NCI-H82 treated with DMSO at 0.1 percent for 48 hours (cell line): ENCODE results near the gene CCDC134.
"Not testable (repeated sequence)": the region's sequence is repeated elsewhere in the genome, so short reads cannot be mapped to it uniquely, and the experiment has no call there.

Experiments
- DNase-seq: peaks from one replicate; lab custom pipeline; 2025; ENCODE audit not compliant: unreplicated experiment; lab: John Stamatoyannopoulos, UW

The CCDC134 gene

DNA sequence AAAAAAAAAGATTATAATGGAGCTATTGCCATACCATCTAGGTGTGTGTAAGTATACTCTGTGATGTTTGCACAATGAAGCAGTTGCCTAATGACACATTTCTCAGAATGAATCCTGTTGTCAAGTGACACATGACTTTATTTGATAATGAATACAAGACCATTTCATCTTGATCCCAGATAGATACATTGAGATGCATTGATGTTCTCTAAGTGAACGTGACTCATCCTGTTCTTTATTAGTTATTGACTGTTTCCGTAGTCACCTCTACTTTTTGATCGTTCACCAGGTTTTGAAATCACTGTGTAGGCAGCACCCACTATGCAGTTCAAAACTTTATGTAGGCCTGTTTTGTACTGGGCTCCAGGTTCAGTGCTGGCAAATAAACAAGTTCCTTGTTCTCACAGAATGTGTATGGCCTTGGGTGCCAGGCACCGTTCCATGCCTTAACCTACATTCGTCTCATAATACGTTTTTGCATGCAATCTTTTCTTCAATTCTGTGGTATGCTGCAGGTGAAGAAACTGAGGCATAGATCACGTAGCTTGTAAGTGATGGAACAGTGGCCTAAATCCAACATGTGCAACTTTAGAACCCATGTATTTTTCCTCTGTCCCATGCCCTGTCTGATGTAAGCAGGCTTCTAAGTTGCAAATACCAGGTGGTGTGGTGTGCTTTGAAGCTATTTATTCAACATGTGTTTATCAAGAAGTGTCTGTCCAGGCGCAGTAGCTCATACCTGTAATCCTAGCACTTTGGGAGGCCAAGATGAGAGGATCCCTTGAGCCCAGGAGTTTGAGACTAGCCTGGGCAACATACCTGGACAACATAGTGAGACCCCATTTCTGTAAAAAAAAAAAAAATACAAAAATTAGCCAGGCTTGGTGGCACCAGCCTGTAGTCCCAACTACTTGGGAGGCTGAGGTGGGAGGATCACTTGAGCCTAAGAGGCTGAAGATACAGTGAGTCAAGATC, 42.8 kb downstream of the CCDC134 start:
- no peak for DNase-seq

- no peak for DNase-seq
These were observed 43.6 kb downstream of the CCDC134 start for GRCh38 chr22:41844036-41844435.

- DNase-seq: no peak
These were observed 44.0 kb downstream of the CCDC134 start for GRCh38 chr22:41844513-41844912.

- DNase-seq: peak; percentile 47
These were observed 45.1 kb downstream of the CCDC134 start for GRCh38 chr22:41845380-41846267.

- no peak for DNase-seq
These were observed 45.9 kb downstream of the CCDC134 start for GRCh38 chr22:41846268-41846987.

- no peak for DNase-seq
These were observed 46.8 kb downstream of the CCDC134 start for GRCh38 chr22:41847300-41847699.

DNA sequence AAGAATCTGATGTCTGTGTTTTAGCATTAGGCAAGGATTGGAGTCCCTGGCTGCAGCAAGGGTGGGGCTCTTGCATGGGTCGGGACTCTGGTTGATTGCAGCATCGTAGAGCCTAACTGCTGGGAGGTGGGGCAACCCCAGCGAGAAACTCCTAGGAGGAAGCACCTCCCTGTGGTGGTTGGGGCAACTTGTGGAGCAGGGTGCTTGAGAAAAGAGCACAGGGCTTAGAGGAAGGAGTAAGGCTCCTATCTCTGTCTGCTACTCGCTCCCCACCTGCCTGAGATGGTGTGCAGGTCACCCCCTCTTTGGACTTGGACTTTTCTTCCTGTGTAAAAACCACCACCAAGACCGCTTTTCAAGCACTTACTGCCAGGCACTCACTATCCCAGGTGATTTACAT, 48.0 kb downstream of the CCDC134 start:
- no peak for DNase-seq

- DNase-seq: no peak
These were observed 56.0 kb downstream of the CCDC134 start for GRCh38 chr22:41856469-41856868.

- no peak for DNase-seq
These were observed 56.8 kb downstream of the CCDC134 start for GRCh38 chr22:41857155-41857859.

- no peak for DNase-seq
These were observed 57.4 kb downstream of the CCDC134 start for GRCh38 chr22:41857860-41858199.

GRCh38 chr22:41862160-41862529, 61.7 kb downstream of the CCDC134 start:
- DNase-seq: no peak

- DNase-seq: no peak
These were observed 62.2 kb downstream of the CCDC134 start for GRCh38 chr22:41862530-41863266.

- no peak for DNase-seq
These were observed 63.0 kb downstream of the CCDC134 start for GRCh38 chr22:41863472-41863871.

DNA sequence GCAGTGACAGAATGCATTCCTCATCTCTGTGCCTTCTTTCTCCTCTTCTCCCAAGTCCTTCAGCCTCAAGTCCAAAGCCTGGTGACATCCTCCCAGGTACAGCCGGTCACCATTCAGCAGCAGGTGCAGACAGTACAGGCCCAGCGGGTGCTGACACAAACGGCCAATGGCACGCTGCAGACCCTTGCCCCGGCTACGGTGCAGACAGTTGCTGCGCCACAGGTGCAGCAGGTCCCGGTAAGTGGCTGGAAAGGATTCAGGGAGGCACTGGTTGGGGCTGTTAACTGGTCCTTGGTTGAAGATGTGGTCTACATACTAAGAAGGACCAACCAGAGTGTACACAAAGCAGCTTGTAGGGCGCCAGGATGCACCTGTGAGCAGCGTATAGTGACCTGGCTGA, 68.1 kb downstream of the CCDC134 start:
- no peak for DNase-seq

GRCh38 chr22:41870081-41870480, 69.6 kb downstream of the CCDC134 start:
- not testable (repeated sequence) for DNase-seq

GRCh38 chr22:41870786-41871185, 70.3 kb downstream of the CCDC134 start:
- DNase-seq: no peak

DNA sequence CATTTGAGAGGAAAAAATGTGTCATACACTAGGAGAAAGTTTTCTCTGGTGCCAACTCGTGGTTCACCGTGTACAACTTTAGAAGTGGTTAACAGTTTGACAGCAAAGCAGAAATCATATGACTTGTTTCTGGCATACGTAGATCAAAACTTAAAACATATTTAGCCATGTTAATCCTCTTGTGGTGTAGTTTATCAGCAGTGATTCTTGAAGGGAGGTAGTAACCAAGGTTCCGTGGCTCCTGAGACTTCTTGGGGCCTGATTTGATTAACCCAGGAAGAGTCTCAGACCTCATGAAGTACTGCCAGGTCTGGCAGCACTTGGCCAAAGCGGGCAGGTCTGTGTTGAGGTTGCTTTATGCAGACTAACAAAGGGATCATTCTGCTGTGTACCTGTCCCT, 72.9 kb downstream of the CCDC134 start:
- DNase-seq: no peak

GRCh38 chr22:41874090-41874489, 73.6 kb downstream of the CCDC134 start:
- no peak for DNase-seq

- DNase-seq: no peak
These were observed 75.2 kb downstream of the CCDC134 start for GRCh38 chr22:41875531-41876270.
